ENCODE results near the gene CACNG1.
"Not testable (repeated sequence)": the region's sequence is repeated elsewhere in the genome, so short reads cannot be mapped to it uniquely, and the experiment has no call there.

CACNG1 gene

GRCh38 chr17:67027031-67027628 is 17.2 kb upstream of the CACNG1 start:
- DNase-seq (ENCODE audit: insufficient read length) (no peak), FAIRE-seq (no peak)
- TF ChIP-seq TAF1 (IDR thresholded peaks at IDR 0.05; ENCODE audit: borderline replicate concordance, low read depth, low read length) (no peak), POLR2A (IDR thresholded peaks at IDR 0.05; ENCODE audit: low read depth, low read length) (no peak), POLR2AphosphoS5 (IDR thresholded peaks at IDR 0.05; ENCODE audit: low read depth, low read length) (no peak)

GRCh38 chr17:67030641-67031040 is 13.7 kb upstream of the CACNG1 start:
- FAIRE-seq (no peak), DNase-seq (ENCODE audit: insufficient read length) (no peak)
- TF ChIP-seq POLR2AphosphoS5 (IDR thresholded peaks at IDR 0.05; ENCODE audit: low read depth, low read length): no peak
- TF ChIP-seq TAF1 (IDR thresholded peaks at IDR 0.05; ENCODE audit: borderline replicate concordance, low read depth, low read length): no peak
- no peak for TF ChIP-seq POLR2A (IDR thresholded peaks at IDR 0.05; ENCODE audit: low read depth, low read length)

- FAIRE-seq: no peak
- TF ChIP-seq TAF1 (IDR thresholded peaks at IDR 0.05; ENCODE audit: borderline replicate concordance, low read depth, low read length) (no peak), POLR2A (IDR thresholded peaks at IDR 0.05; ENCODE audit: low read depth, low read length) (no peak), POLR2AphosphoS5 (IDR thresholded peaks at IDR 0.05; ENCODE audit: low read depth, low read length) (no peak)
Observed at GRCh38 chr17:67032382-67032781, 12.0 kb upstream of the CACNG1 start.

GRCh38 chr17:67032985-67033384 is 11.4 kb upstream of the CACNG1 start:
- DNase-seq (ENCODE audit: insufficient read length) (no peak), FAIRE-seq (no peak)
- no peak for TF ChIP-seq TAF1 (IDR thresholded peaks at IDR 0.05; ENCODE audit: borderline replicate concordance, low read depth, low read length)
- no peak for TF ChIP-seq POLR2AphosphoS5 (IDR thresholded peaks at IDR 0.05; ENCODE audit: low read depth, low read length)
- TF ChIP-seq POLR2A (IDR thresholded peaks at IDR 0.05; ENCODE audit: low read depth, low read length): no peak

More at GRCh38 chr17:67032382-67032781, 12.0 kb upstream of the CACNG1 start:
- no peak for DNase-seq (ENCODE audit: insufficient read length)

- DNase-seq (ENCODE audit: insufficient read length) (no peak), FAIRE-seq (no peak)
- no peak for TF ChIP-seq POLR2A (IDR thresholded peaks at IDR 0.05; ENCODE audit: low read depth, low read length)
- TF ChIP-seq POLR2AphosphoS5 (IDR thresholded peaks at IDR 0.05; ENCODE audit: low read depth, low read length): no peak
- TF ChIP-seq TAF1 (IDR thresholded peaks at IDR 0.05; ENCODE audit: borderline replicate concordance, low read depth, low read length): no peak
Observed at GRCh38 chr17:67033613-67034012, 10.7 kb upstream of the CACNG1 start.

- FAIRE-seq: peak; percentile 88
- TF ChIP-seq POLR2AphosphoS5 (IDR thresholded peaks at IDR 0.05; ENCODE audit: low read depth, low read length) (no peak), TAF1 (IDR thresholded peaks at IDR 0.05; ENCODE audit: borderline replicate concordance, low read depth, low read length) (no peak), POLR2A (IDR thresholded peaks at IDR 0.05; ENCODE audit: low read depth, low read length) (no peak)
- peak; percentile 43 for DNase-seq (ENCODE audit: insufficient read length)
Observed at GRCh38 chr17:67035131-67036083, 8.9 kb upstream of the CACNG1 start.

GRCh38 chr17:67038861-67039365 is 5.4 kb upstream of the CACNG1 start:
- DNase-seq (ENCODE audit: insufficient read length) (no peak), FAIRE-seq (no peak)
- TF ChIP-seq POLR2A (IDR thresholded peaks at IDR 0.05; ENCODE audit: low read depth, low read length) (no peak), TAF1 (IDR thresholded peaks at IDR 0.05; ENCODE audit: borderline replicate concordance, low read depth, low read length) (no peak), POLR2AphosphoS5 (IDR thresholded peaks at IDR 0.05; ENCODE audit: low read depth, low read length) (no peak)

GRCh38 chr17:67040652-67041051 is 3.7 kb upstream of the CACNG1 start:
- TF ChIP-seq POLR2AphosphoS5 (IDR thresholded peaks at IDR 0.05; ENCODE audit: low read depth, low read length) (no peak), POLR2A (IDR thresholded peaks at IDR 0.05; ENCODE audit: low read depth, low read length) (no peak), TAF1 (IDR thresholded peaks at IDR 0.05; ENCODE audit: borderline replicate concordance, low read depth, low read length) (no peak)
- FAIRE-seq: no peak
- DNase-seq (ENCODE audit: insufficient read length): no peak

- not testable (repeated sequence) for FAIRE-seq; DNase-seq (ENCODE audit: insufficient read length)
Observed at GRCh38 chr17:67041119-67041518, 3.2 kb upstream of the CACNG1 start.

GRCh38 chr17:67041531-67041930 is 2.8 kb upstream of the CACNG1 start:
- no peak for DNase-seq (ENCODE audit: insufficient read length)
- TF ChIP-seq POLR2AphosphoS5 (IDR thresholded peaks at IDR 0.05; ENCODE audit: low read depth, low read length) (no peak), TAF1 (IDR thresholded peaks at IDR 0.05; ENCODE audit: borderline replicate concordance, low read depth, low read length) (no peak), POLR2A (IDR thresholded peaks at IDR 0.05; ENCODE audit: low read depth, low read length) (no peak)
- FAIRE-seq: no peak

GRCh38 chr17:67041941-67042899 is 2.1 kb upstream of the CACNG1 start:
- TF ChIP-seq POLR2A (IDR thresholded peaks at IDR 0.05; ENCODE audit: low read depth, low read length): no peak
- no peak for TF ChIP-seq TAF1 (IDR thresholded peaks at IDR 0.05; ENCODE audit: borderline replicate concordance, low read depth, low read length)
- DNase-seq (ENCODE audit: insufficient read length) (no peak), FAIRE-seq (peak; percentile 42)
